ENCODE data around the gene CYP26B1.

DNA sequence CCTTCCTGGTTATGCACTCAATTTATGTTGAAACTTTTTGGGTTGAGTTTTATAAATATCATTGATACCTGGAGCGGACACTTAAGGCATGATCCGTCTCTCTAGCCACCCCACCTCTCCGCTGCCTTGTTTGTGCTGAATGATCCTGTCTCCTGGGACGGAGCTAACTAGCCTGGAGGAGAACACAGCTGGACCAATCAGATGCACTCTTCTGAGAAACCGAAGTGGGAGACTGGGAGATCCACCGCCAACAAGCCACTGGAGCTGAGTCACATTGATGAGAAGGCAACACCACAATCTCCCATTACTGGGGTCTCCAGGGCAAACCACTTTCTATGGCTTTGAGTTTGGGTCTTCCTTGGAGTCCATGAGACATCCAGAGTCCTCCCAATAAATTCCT is 29.3 kb downstream of the CYP26B1 start:
- TF ChIP-seq, protein P1, sequence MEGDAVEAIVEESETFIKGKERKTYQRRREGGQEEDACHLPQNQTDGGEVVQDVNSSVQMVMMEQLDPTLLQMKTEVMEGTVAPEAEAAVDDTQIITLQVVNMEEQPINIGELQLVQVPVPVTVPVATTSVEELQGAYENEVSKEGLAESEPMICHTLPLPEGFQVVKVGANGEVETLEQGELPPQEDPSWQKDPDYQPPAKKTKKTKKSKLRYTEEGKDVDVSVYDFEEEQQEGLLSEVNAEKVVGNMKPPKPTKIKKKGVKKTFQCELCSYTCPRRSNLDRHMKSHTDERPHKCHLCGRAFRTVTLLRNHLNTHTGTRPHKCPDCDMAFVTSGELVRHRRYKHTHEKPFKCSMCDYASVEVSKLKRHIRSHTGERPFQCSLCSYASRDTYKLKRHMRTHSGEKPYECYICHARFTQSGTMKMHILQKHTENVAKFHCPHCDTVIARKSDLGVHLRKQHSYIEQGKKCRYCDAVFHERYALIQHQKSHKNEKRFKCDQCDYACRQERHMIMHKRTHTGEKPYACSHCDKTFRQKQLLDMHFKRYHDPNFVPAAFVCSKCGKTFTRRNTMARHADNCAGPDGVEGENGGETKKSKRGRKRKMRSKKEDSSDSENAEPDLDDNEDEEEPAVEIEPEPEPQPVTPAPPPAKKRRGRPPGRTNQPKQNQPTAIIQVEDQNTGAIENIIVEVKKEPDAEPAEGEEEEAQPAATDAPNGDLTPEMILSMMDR (IDR thresholded peaks at IDR 0.05): no peak
- TF ChIP-seq POLR2A (IDR thresholded peaks at IDR 0.05): no peak

Measured in body of pancreas (tissue), 4 donors.